Measurements from ENCODE around the gene FRY. TPM values are rescaled to one million over a fixed set of nuclear protein-coding genes. Genes with fewer than 3 reads are reported as not detected.

The FRY gene
- total RNA-seq, 1 donor: 12.3 TPM

GRCh38 chr13:32281096-32281495, 249.5 kb downstream of the FRY start:
- H3K36me3 ChIP-seq (ENCODE audit: insufficient read depth, low read length): peaks cover 7% of the 10 kb centered on the region
- no peaks in the 10 kb centered on the region for H3K27me3 ChIP-seq (ENCODE audit: insufficient read depth, low read length)
- H3K4me2 ChIP-seq (ENCODE audit: insufficient read depth, low read length): no peak overlapping the region

DNA sequence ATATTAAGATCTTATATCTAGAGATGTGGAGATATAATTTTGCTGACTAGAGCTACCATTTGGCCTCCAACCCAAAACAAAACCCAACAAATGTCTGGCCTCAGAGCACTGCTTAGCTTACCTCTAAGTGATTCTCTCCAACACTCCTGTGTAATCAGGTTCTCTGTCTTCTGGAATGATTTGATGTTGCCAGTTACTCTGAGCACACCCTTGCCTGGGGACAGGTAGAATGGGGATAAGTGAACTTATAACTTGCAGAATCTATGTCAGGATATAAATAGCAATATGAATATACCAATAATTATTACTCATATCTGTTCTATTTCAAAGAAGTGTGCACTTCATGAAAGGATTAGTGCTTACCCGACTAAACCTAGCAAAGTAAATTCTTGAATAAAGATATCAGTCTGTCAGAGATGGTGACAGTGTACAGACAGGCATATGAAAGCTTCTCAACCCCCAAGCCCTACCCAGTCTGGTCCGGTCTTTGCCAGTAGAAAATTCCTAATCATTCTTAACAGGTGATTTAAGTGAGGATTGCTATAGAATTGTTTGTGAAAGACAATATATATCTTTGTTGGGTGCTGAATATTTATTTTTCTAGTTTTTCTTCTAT, 250.6 kb downstream of the FRY start:
- H3K36me3 ChIP-seq (ENCODE audit: insufficient read depth, low read length): peaks cover 7% of the 10 kb centered on the region
- no peaks in the 10 kb centered on the region for H3K9me3 ChIP-seq (ENCODE audit: low read depth, low read length)
- no peak for DNase-seq (ENCODE audit: insufficient read length, low spot score, missing footprints)
- H3K79me2 ChIP-seq (ENCODE audit: insufficient read depth, low read length): no peaks in the 10 kb centered on the region
- H3K4me1 ChIP-seq (ENCODE audit: insufficient read depth, low read length): peaks cover 13% of the 10 kb centered on the region
- H3K27me3 ChIP-seq (ENCODE audit: insufficient read depth, low read length): no peaks in the 10 kb centered on the region
- no peak overlapping the region for H3K4me2 ChIP-seq (ENCODE audit: insufficient read depth, low read length)
- no peak overlapping the region for H3K4me3 ChIP-seq (ENCODE audit: insufficient read depth, low read length)
- H3K27ac ChIP-seq (ENCODE audit: low read depth, low read length): no peak overlapping the region
- TF ChIP-seq, protein P1, sequence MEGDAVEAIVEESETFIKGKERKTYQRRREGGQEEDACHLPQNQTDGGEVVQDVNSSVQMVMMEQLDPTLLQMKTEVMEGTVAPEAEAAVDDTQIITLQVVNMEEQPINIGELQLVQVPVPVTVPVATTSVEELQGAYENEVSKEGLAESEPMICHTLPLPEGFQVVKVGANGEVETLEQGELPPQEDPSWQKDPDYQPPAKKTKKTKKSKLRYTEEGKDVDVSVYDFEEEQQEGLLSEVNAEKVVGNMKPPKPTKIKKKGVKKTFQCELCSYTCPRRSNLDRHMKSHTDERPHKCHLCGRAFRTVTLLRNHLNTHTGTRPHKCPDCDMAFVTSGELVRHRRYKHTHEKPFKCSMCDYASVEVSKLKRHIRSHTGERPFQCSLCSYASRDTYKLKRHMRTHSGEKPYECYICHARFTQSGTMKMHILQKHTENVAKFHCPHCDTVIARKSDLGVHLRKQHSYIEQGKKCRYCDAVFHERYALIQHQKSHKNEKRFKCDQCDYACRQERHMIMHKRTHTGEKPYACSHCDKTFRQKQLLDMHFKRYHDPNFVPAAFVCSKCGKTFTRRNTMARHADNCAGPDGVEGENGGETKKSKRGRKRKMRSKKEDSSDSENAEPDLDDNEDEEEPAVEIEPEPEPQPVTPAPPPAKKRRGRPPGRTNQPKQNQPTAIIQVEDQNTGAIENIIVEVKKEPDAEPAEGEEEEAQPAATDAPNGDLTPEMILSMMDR (IDR thresholded peaks at IDR 0.05; ENCODE audit: extremely low read depth, low read depth, low read length): no peak
- H2AFZ ChIP-seq (ENCODE audit: low read length): no peak overlapping the region
- H4K20me1 ChIP-seq (ENCODE audit: insufficient read depth, low read length): no peaks in the 10 kb centered on the region

More at GRCh38 chr13:32281096-32281495, 249.5 kb downstream of the FRY start:
- TF ChIP-seq, protein P1 (IDR thresholded peaks at IDR 0.05; ENCODE audit: extremely low read depth, low read depth, low read length): no peak
- DNase-seq (ENCODE audit: insufficient read length, low spot score, missing footprints): no peak
- Histone ChIP-seq H3K79me2 (ENCODE audit: insufficient read depth, low read length) (no peaks in the 10 kb centered on the region), H3K4me3 (ENCODE audit: insufficient read depth, low read length) (no peak overlapping the region), H2AFZ (ENCODE audit: low read length) (no peak overlapping the region), H4K20me1 (ENCODE audit: insufficient read depth, low read length) (no peaks in the 10 kb centered on the region), H3K4me1 (ENCODE audit: insufficient read depth, low read length) (peaks cover 13% of the 10 kb centered on the region), H3K27ac (ENCODE audit: low read depth, low read length) (no peak overlapping the region), H3K9me3 (ENCODE audit: low read depth, low read length) (no peaks in the 10 kb centered on the region)

GRCh38 chr13:32284927-32285632, 253.5 kb downstream of the FRY start:
- Histone ChIP-seq H3K27me3 (ENCODE audit: insufficient read depth, low read length) (no peaks in the 10 kb centered on the region), H3K79me2 (ENCODE audit: insufficient read depth, low read length) (no peaks in the 10 kb centered on the region), H3K4me2 (ENCODE audit: insufficient read depth, low read length) (peak overlapping the region; percentile 74), H3K4me1 (ENCODE audit: insufficient read depth, low read length) (peaks cover 13% of the 10 kb centered on the region), H3K9me3 (ENCODE audit: low read depth, low read length) (no peaks in the 10 kb centered on the region), H3K27ac (ENCODE audit: low read depth, low read length) (peak overlapping the region; percentile 69), H2AFZ (ENCODE audit: low read length) (peak overlapping the region; percentile 48), H3K36me3 (ENCODE audit: insufficient read depth, low read length) (peaks cover 4% of the 10 kb centered on the region), H4K20me1 (ENCODE audit: insufficient read depth, low read length) (no peaks in the 10 kb centered on the region), H3K4me3 (ENCODE audit: insufficient read depth, low read length) (peak overlapping the region; percentile 29)
- DNase-seq (ENCODE audit: insufficient read length, low spot score, missing footprints): peak; percentile 56
- TF ChIP-seq, protein P1 (IDR thresholded peaks at IDR 0.05; ENCODE audit: extremely low read depth, low read depth, low read length): no peak

- H2AFZ ChIP-seq (ENCODE audit: low read length): peak overlapping the region; percentile 48
These were observed 254.0 kb downstream of the FRY start for GRCh38 chr13:32285633-32285965.

More at GRCh38 chr13:32285633-32285965, 254.0 kb downstream of the FRY start:
- peak overlapping the region; percentile 29 for H3K4me3 ChIP-seq (ENCODE audit: insufficient read depth, low read length)
- H3K79me2 ChIP-seq (ENCODE audit: insufficient read depth, low read length): no peaks in the 10 kb centered on the region
- H3K36me3 ChIP-seq (ENCODE audit: insufficient read depth, low read length): peaks cover 4% of the 10 kb centered on the region
- no peak for DNase-seq (ENCODE audit: insufficient read length, low spot score, missing footprints)
- TF ChIP-seq, protein P1 (IDR thresholded peaks at IDR 0.05; ENCODE audit: extremely low read depth, low read depth, low read length): no peak
- peak overlapping the region; percentile 69 for H3K27ac ChIP-seq (ENCODE audit: low read depth, low read length)
- peaks cover 13% of the 10 kb centered on the region for H3K4me1 ChIP-seq (ENCODE audit: insufficient read depth, low read length)
- H3K9me3 ChIP-seq (ENCODE audit: low read depth, low read length): no peaks in the 10 kb centered on the region
- H4K20me1 ChIP-seq (ENCODE audit: insufficient read depth, low read length): no peaks in the 10 kb centered on the region
- H3K27me3 ChIP-seq (ENCODE audit: insufficient read depth, low read length): no peaks in the 10 kb centered on the region
- peak overlapping the region; percentile 74 for H3K4me2 ChIP-seq (ENCODE audit: insufficient read depth, low read length)
